GM23338 (cell line): ENCODE results near the gene ZMYND8.
"Not testable (repeated sequence)": the region's sequence is repeated elsewhere in the genome, so short reads cannot be mapped to it uniquely, and the experiment has no call there.

Source experiments
- CREB1 ChIP-seq: fragments of 250-450 bp; sonication (Bioruptor Pico); IDR thresholded peaks from 2 replicates; pipeline ENCODE4 v1.5.0; 2020; ENCODE audit warnings: low read depth, mild to moderate bottlenecking, moderate library complexity
- CTCF ChIP-seq, 2 experiments: fragments of 200-600 bp in 1 of 2; sonication (generic) in 1 of 2; conservative IDR thresholded peaks; 2 replicates each; pipeline versions ENCODE4 v1.5.1 to v1.6.1; 2016 to 2017; ENCODE audit warnings: antibody characterized with exemption in 2 of 2, low read depth in 2 of 2, mild to moderate bottlenecking in 2 of 2, moderate library complexity in 1 of 2
- ETS1 ChIP-seq: IDR thresholded peaks from 2 replicates; pipeline ENCODE4 v1.6.1; 2016; ENCODE audit warnings: antibody characterized with exemption
- EZH2 ChIP-seq: fragments of 200-600 bp; sonication (generic); IDR thresholded peaks from one replicate; pipeline ENCODE4 v1.8.0; 2017; ENCODE audit warnings: antibody characterized with exemption, mild to moderate bottlenecking, low read depth; ENCODE audit not compliant: unreplicated experiment
- EZH2phosphoT487 ChIP-seq: fragments of 200-600 bp; sonication (generic); IDR thresholded peaks from one replicate; pipeline ENCODE4 v1.8.1; 2018; ENCODE audit warnings: antibody characterized with exemption; ENCODE audit not compliant: unreplicated experiment
- JUNB ChIP-seq: IDR thresholded peaks from one replicate; pipeline ENCODE4 v1.6.1; 2016; ENCODE audit warnings: antibody characterized with exemption; ENCODE audit not compliant: unreplicated experiment
- NANOG ChIP-seq: IDR thresholded peaks from 2 replicates; pipeline ENCODE4 v1.6.1; 2016; ENCODE audit warnings: antibody characterized with exemption, borderline replicate concordance
- POLR2AphosphoS5 ChIP-seq: IDR thresholded peaks from 2 replicates; pipeline ENCODE4 v1.6.1; 2016; ENCODE audit warnings: antibody characterized with exemption, low read depth
- ZNF114 ChIP-seq: fragments of 250-450 bp; sonication (Bioruptor Pico); IDR thresholded peaks from 2 replicates; pipeline ENCODE4 v1.5.0; 2020; ENCODE audit warnings: mild to moderate bottlenecking, moderate library complexity
- ZNF331 ChIP-seq: fragments of 250-450 bp; sonication (Bioruptor Pico); IDR thresholded peaks from 2 replicates; pipeline ENCODE4 v1.5.0; 2020; ENCODE audit warnings: low read depth, mild to moderate bottlenecking, moderate library complexity
- TF ChIP-seq, protein P1 (sequence below): IDR thresholded peaks from one replicate; pipeline ENCODE4 v1.6.1; 2018; ENCODE audit warnings: antibody characterized with exemption; ENCODE audit not compliant: unreplicated experiment

DNA sequence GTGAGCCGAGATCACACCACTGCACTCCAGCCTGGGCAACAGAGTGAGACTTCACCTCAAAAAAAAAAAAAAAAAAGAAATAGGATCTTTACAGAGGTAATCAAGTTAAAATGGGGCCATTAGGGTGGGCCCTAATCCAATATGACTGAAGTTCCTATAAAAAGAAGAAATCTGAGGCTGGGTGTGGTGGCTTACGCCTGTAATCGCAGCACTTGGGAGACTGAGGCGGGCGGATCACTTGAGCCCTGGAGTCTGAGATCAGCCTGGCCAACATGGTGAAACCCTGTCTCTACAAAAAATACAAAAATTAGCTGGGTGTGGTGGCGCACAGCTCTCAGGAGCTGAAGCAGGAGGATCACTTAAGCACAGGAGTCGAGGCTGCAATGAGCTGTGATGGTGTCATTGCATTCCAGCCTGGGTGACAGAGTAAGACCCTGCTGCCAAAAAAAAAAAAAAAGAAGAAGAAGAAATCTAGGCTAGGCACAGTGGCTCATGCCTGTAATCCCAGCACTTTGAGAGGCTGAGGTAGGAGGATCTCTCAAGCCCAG lies 19.7 kb upstream of the ZMYND8 start:
- not testable (repeated sequence) for TF ChIP-seq EZH2; ZNF331; CTCF (conservative IDR thresholded peaks at IDR 0.05; ENCODE audit: low read depth in 2 of 2); CREB1 (CRISPR knock-in tag); POLR2AphosphoS5; EZH2phosphoT487; ETS1; JUNB; NANOG; ZNF114
- TF ChIP-seq, protein P1, sequence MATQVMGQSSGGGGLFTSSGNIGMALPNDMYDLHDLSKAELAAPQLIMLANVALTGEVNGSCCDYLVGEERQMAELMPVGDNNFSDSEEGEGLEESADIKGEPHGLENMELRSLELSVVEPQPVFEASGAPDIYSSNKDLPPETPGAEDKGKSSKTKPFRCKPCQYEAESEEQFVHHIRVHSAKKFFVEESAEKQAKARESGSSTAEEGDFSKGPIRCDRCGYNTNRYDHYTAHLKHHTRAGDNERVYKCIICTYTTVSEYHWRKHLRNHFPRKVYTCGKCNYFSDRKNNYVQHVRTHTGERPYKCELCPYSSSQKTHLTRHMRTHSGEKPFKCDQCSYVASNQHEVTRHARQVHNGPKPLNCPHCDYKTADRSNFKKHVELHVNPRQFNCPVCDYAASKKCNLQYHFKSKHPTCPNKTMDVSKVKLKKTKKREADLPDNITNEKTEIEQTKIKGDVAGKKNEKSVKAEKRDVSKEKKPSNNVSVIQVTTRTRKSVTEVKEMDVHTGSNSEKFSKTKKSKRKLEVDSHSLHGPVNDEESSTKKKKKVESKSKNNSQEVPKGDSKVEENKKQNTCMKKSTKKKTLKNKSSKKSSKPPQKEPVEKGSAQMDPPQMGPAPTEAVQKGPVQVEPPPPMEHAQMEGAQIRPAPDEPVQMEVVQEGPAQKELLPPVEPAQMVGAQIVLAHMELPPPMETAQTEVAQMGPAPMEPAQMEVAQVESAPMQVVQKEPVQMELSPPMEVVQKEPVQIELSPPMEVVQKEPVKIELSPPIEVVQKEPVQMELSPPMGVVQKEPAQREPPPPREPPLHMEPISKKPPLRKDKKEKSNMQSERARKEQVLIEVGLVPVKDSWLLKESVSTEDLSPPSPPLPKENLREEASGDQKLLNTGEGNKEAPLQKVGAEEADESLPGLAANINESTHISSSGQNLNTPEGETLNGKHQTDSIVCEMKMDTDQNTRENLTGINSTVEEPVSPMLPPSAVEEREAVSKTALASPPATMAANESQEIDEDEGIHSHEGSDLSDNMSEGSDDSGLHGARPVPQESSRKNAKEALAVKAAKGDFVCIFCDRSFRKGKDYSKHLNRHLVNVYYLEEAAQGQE, result not testable (repeated sequence)
